Osteoblast (primary cell): ENCODE measurements around the gene MON2. TPM values are rescaled to one million over a fixed set of nuclear protein-coding genes. Genes with fewer than 3 reads are reported as not detected.

Experiments
- DNase-seq: peaks from one replicate; pipeline ENCODE4 v3.0.0; 2011; ENCODE audit warnings: low spot score, mixed read lengths; ENCODE audit not compliant: insufficient read length; ENCODE audit errors: missing footprints
- H2AFZ ChIP-seq: 2 replicates; pipeline ENCODE4 v1.6.0; 2011; ENCODE audit warnings: mild to moderate bottlenecking, low read length
- H3K27ac ChIP-seq: 2 replicates; pipeline ENCODE4 v1.5.1; 2011; ENCODE audit warnings: mild to moderate bottlenecking, low read depth, low read length, moderate library complexity
- H3K27me3 ChIP-seq: 2 replicates; pipeline ENCODE4 v1.6.0; 2012; ENCODE audit warnings: mild to moderate bottlenecking, control low read depth, inconsistent platforms, low read length, moderate library complexity; ENCODE audit not compliant: insufficient read depth
- H3K36me3 ChIP-seq: 2 replicates; pipeline ENCODE4 v1.5.1; 2011; ENCODE audit warnings: mild to moderate bottlenecking, low read length, control low read depth, moderate library complexity; ENCODE audit not compliant: insufficient read depth
- H3K4me1 ChIP-seq: 2 replicates; pipeline ENCODE4 v1.5.1; 2011; ENCODE audit warnings: mild to moderate bottlenecking, low read length, control low read depth, moderate library complexity; ENCODE audit not compliant: insufficient read depth
- H3K4me2 ChIP-seq: 2 replicates; pipeline ENCODE4 v1.6.0; 2011; ENCODE audit warnings: mild to moderate bottlenecking, low read length; ENCODE audit not compliant: insufficient read depth
- H3K4me3 ChIP-seq: fragments of 200-600 bp; sonication (generic); 3 replicates; pipeline ENCODE4 v1.5.1; 2012; ENCODE audit warnings: mild to moderate bottlenecking, low read length, inconsistent platforms; ENCODE audit not compliant: insufficient read depth
- H3K79me2 ChIP-seq: 2 replicates; pipeline ENCODE4 v1.6.0; 2012; ENCODE audit warnings: mild to moderate bottlenecking, low read length, control low read depth, inconsistent platforms; ENCODE audit not compliant: insufficient read depth
- H3K9me3 ChIP-seq: 2 replicates; pipeline ENCODE4 v1.5.1; 2011; ENCODE audit warnings: low read depth, low read length, control low read depth
- H4K20me1 ChIP-seq: 2 replicates; pipeline ENCODE4 v1.6.0; 2012; ENCODE audit warnings: mild to moderate bottlenecking, low read length, control low read depth; ENCODE audit not compliant: insufficient read depth
- total RNA-seq: library from RNA; depleted of rRNA; stranded (reverse); fragments of >200 nt; gene quantifications from 2 replicates; pipeline ENCODE4 v1.2.3, GENCODE V29; 2012
- TF ChIP-seq, protein P1 (sequence below): IDR thresholded peaks from 2 replicates; pipeline ENCODE4 v1.5.1; 2011; ENCODE audit warnings: mild to moderate bottlenecking, low read depth, low read length, moderate library complexity; ENCODE audit errors: extremely low read depth

MON2 gene
- total RNA-seq, 1 donor: 63.0 TPM

DNA sequence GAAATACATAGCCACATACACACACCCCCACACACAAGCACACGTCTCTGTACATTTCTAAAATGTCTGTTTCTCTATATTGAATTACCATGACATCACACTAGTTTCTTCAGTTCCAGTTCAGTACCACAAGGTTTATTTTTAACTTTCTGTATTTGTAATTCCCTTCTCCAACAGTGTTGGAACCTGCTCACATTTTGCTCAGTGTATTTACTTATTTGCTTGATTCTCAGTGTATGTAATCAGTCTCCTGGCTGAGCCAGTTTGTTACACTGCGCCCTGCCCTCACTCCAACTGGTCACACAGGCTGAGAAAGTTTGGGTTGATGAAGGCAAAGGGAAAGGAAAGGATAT is 67.1 kb downstream of the MON2 start:
- Histone ChIP-seq H4K20me1 (peaks cover 3% of the 10 kb centered on the region), H3K9me3 (no peaks in the 10 kb centered on the region), H3K27me3 (no peaks in the 10 kb centered on the region), H3K27ac (no peak overlapping the region), H3K79me2 (no peaks in the 10 kb centered on the region), H3K4me2 (no peak overlapping the region), H2AFZ (no peak overlapping the region), H3K4me3 (no peak overlapping the region), H3K36me3 (peaks cover 27% of the 10 kb centered on the region), H3K4me1 (peaks cover 15% of the 10 kb centered on the region)
- TF ChIP-seq, protein P1, sequence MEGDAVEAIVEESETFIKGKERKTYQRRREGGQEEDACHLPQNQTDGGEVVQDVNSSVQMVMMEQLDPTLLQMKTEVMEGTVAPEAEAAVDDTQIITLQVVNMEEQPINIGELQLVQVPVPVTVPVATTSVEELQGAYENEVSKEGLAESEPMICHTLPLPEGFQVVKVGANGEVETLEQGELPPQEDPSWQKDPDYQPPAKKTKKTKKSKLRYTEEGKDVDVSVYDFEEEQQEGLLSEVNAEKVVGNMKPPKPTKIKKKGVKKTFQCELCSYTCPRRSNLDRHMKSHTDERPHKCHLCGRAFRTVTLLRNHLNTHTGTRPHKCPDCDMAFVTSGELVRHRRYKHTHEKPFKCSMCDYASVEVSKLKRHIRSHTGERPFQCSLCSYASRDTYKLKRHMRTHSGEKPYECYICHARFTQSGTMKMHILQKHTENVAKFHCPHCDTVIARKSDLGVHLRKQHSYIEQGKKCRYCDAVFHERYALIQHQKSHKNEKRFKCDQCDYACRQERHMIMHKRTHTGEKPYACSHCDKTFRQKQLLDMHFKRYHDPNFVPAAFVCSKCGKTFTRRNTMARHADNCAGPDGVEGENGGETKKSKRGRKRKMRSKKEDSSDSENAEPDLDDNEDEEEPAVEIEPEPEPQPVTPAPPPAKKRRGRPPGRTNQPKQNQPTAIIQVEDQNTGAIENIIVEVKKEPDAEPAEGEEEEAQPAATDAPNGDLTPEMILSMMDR: no peak
- DNase-seq: no peak

DNA sequence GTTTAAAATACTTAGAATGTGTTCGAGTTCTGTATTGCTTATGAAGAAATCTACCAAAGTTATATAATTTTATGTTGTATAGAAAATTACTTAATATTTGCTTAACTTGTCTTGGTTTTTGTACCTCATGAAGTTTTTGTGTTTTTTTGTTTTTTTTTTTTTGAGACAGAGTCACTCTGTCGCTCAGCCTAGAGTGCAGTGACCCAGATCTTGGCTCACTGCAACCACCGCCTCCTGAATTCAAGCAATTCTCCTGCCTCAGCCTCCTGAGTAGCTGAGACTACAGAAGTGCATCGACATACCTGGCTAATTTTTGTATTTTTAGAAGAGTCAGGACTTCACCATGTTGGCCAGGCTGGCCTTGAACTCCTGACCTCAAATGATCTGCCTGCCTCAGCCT is 69.9 kb downstream of the MON2 start:
- Histone ChIP-seq H3K27me3 (no peaks in the 10 kb centered on the region), H3K27ac (no peak overlapping the region), H3K4me1 (peaks cover 11% of the 10 kb centered on the region), H2AFZ (no peak overlapping the region), H3K79me2 (no peaks in the 10 kb centered on the region), H4K20me1 (no peaks in the 10 kb centered on the region), H3K4me3 (no peak overlapping the region), H3K4me2 (no peak overlapping the region), H3K36me3 (peaks cover 30% of the 10 kb centered on the region), H3K9me3 (no peaks in the 10 kb centered on the region)
- TF ChIP-seq, protein P1: no peak
- DNase-seq: no peak

DNA sequence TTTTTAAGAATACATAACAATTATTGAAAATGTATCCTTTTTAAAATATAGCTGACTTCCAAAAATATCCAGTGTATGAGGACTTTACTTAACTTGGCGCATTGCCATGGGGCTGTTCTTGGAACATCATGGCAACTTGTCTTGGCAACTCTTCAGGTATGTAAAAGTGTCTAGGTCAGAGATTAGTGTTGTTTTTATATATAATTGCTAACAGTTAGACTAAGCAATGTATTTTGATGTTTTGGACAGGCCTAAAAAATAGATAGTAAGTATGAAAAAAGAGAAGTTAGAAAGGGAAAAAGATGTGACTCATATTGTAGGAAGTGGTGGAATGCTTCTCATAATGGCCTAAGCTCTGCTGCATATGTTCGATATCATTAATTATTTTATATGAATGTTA is 70.9 kb downstream of the MON2 start:
- DNase-seq: no peak
- no peaks in the 10 kb centered on the region for H3K27me3 ChIP-seq
- H3K27ac ChIP-seq: no peak overlapping the region
- H3K79me2 ChIP-seq: no peaks in the 10 kb centered on the region
- H4K20me1 ChIP-seq: no peaks in the 10 kb centered on the region
- no peak overlapping the region for H2AFZ ChIP-seq
- no peaks in the 10 kb centered on the region for H3K9me3 ChIP-seq
- H3K4me2 ChIP-seq: no peak overlapping the region
- TF ChIP-seq, protein P1: no peak
- H3K4me1 ChIP-seq: peaks cover 11% of the 10 kb centered on the region
- H3K4me3 ChIP-seq: no peak overlapping the region
- H3K36me3 ChIP-seq: peaks cover 24% of the 10 kb centered on the region

DNA sequence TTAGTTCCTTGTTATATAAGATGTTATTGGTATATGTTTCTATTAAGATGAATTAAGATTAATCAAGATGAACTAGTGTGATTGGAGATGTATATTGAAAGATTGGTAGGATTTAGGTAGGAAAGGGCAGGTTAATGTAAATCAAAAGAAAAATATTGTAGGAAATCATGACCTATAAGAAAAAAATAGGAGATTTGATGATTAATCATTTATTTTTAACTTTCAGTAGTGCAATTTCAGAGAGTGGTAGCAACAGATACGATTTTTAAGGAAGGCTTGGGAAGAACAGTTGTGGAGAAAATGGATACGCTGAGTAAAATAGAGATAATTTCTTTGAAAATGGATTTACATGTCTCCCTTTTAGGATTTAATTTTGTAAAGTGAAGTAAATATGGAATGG is 73.7 kb downstream of the MON2 start:
- Histone ChIP-seq H3K4me2 (no peak overlapping the region), H3K4me1 (peaks cover 11% of the 10 kb centered on the region), H4K20me1 (no peaks in the 10 kb centered on the region), H3K27ac (no peak overlapping the region), H3K79me2 (no peaks in the 10 kb centered on the region), H3K36me3 (peaks cover 22% of the 10 kb centered on the region), H3K4me3 (no peak overlapping the region), H3K9me3 (no peaks in the 10 kb centered on the region), H2AFZ (no peak overlapping the region), H3K27me3 (no peaks in the 10 kb centered on the region)
- DNase-seq: no peak
- TF ChIP-seq, protein P1: no peak
